HepG2 (cell line): ENCODE results near the gene CLK4.

ENCODE experiments used
- ARID2 ChIP-seq: sonication (generic); formaldehyde crosslinking; IDR thresholded peaks from 2 replicates; pipeline ENCODE4 v1.8.1; 2022; ENCODE audit warnings: mild to moderate bottlenecking, missing genetic modification reagents, borderline replicate concordance
- ATRX ChIP-seq: sonication (generic); formaldehyde crosslinking; IDR thresholded peaks from 2 replicates; pipeline ENCODE4 v1.4.0; 2020; ENCODE audit warnings: missing genetic modification reagents, borderline replicate concordance
- BRD4 ChIP-seq: sonication (generic); formaldehyde crosslinking; IDR thresholded peaks from 2 replicates; pipeline ENCODE4 v1.4.0; 2020; ENCODE audit warnings: missing genetic modification reagents
- MED8 ChIP-seq: sonication (generic); formaldehyde crosslinking; IDR thresholded peaks from 2 replicates; pipeline ENCODE4 v1.8.1; 2023; ENCODE audit warnings: mild to moderate bottlenecking, missing genetic modification reagents; ENCODE audit not compliant: insufficient replicate concordance
- NRL ChIP-seq: sonication (generic); formaldehyde crosslinking; IDR thresholded peaks from 2 replicates; pipeline ENCODE4 v1.5.0; 2020; ENCODE audit warnings: missing genetic modification reagents, mild to moderate bottlenecking, moderate library complexity, borderline replicate concordance
- POLR2AphosphoS5 ChIP-seq: IDR thresholded peaks from 2 replicates; pipeline ENCODE4 v1.6.1; 2012; ENCODE audit warnings: low read depth, low read length
- ZNF121 ChIP-seq: sonication (generic); formaldehyde crosslinking; IDR thresholded peaks from 2 replicates; pipeline ENCODE4 v1.5.0; 2020; ENCODE audit warnings: mild to moderate bottlenecking, missing genetic modification reagents
- ZNF24 ChIP-seq: fragments of 450-650 bp; IDR thresholded peaks from 2 replicates; pipeline ENCODE4 v1.6.1; 2017; ENCODE audit warnings: antibody characterized with exemption, mild to moderate bottlenecking
- ZNF547 ChIP-seq: sonication (generic); formaldehyde crosslinking; IDR thresholded peaks from 2 replicates; pipeline ENCODE4 v1.5.1; 2020; ENCODE audit warnings: mild to moderate bottlenecking, missing genetic modification reagents
- ZNF556 ChIP-seq: sonication (generic); formaldehyde crosslinking; IDR thresholded peaks from 2 replicates; pipeline ENCODE4 v1.4.0; 2020; ENCODE audit warnings: mild to moderate bottlenecking, missing genetic modification reagents, borderline replicate concordance
- TF ChIP-seq, protein P1 (sequence below): sonication (generic); formaldehyde crosslinking; IDR thresholded peaks from 2 replicates; pipeline ENCODE4 v1.5.0; 2020; ENCODE audit warnings: mild to moderate bottlenecking, missing genetic modification reagents, moderate library complexity

DNA sequence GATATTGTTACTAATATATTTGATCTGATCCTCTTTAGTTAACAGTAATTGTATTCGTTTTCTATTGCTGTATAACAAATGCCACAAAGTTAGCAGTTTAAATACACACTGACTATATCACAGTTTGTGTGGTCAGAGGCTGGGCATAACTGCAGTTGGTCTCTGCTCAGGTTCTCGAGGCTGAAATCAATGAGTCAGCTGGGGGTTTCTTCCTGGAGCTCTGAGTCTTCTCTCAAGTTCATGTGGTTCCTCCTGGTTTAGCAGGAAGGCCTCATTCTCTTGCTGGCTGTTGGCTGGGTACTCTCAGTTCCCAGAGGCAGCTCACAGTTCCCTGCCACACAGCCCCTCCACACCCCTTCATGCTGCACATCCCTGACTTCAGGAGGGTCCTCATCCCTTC is 57.4 kb downstream of the CLK4 start:
- no peak for TF ChIP-seq POLR2AphosphoS5
- TF ChIP-seq MED8 (CRISPR knock-in tag): no peak
- no peak for TF ChIP-seq ZNF547 (CRISPR knock-in tag)
- TF ChIP-seq, protein P1, sequence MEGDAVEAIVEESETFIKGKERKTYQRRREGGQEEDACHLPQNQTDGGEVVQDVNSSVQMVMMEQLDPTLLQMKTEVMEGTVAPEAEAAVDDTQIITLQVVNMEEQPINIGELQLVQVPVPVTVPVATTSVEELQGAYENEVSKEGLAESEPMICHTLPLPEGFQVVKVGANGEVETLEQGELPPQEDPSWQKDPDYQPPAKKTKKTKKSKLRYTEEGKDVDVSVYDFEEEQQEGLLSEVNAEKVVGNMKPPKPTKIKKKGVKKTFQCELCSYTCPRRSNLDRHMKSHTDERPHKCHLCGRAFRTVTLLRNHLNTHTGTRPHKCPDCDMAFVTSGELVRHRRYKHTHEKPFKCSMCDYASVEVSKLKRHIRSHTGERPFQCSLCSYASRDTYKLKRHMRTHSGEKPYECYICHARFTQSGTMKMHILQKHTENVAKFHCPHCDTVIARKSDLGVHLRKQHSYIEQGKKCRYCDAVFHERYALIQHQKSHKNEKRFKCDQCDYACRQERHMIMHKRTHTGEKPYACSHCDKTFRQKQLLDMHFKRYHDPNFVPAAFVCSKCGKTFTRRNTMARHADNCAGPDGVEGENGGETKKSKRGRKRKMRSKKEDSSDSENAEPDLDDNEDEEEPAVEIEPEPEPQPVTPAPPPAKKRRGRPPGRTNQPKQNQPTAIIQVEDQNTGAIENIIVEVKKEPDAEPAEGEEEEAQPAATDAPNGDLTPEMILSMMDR (CRISPR knock-in tag): no peak
- TF ChIP-seq ZNF24: no peak
- TF ChIP-seq ATRX: no peak
- no peak for TF ChIP-seq ZNF556 (CRISPR knock-in tag)
- TF ChIP-seq ARID2 (CRISPR knock-in tag): no peak
- no peak for TF ChIP-seq BRD4 (CRISPR knock-in tag)
- TF ChIP-seq ZNF121 (CRISPR knock-in tag): no peak
- TF ChIP-seq NRL: no peak
